Liver (tissue), 9 donors: ENCODE measurements around the gene GNG12. TPM values are rescaled to one million over a fixed set of nuclear protein-coding genes. Genes with fewer than 3 reads are reported as not detected.

ENCODE experiments used
- DNase-seq: peaks from one replicate; pipeline ENCODE4 v3.0.0-alpha.2; 2017; ENCODE audit warnings: low spot score
- H3K27ac ChIP-seq, 2 donors: one replicate each; pipeline ENCODE4 v1.7.0; 2013; ENCODE audit warnings: inconsistent platforms in 2 of 2, low read length in 2 of 2, control low read depth in 1 of 2, low read depth in 1 of 2, mild to moderate bottlenecking in 1 of 2
- H3K27me3 ChIP-seq, 4 donors: one replicate each; pipeline versions ENCODE4 v1.6.1 to v1.7.0; 2013; ENCODE audit warnings: low read length in 3 of 4, inconsistent platforms in 1 of 4, mild to moderate bottlenecking in 1 of 4, moderate library complexity in 1 of 4; ENCODE audit not compliant: control insufficient read depth in 4 of 4, insufficient read depth in 4 of 4
- H3K36me3 ChIP-seq, 4 donors: one replicate each; pipeline versions ENCODE4 v1.6.1 to v1.7.0; 2013; ENCODE audit warnings: low read length in 3 of 4, mild to moderate bottlenecking in 3 of 4, low read depth in 1 of 4, moderate library complexity in 1 of 4; ENCODE audit not compliant: control insufficient read depth in 4 of 4, insufficient read depth in 3 of 4
- H3K4me1 ChIP-seq, 4 donors: one replicate each; pipeline versions ENCODE4 v1.6.1 to v1.7.0; 2013; ENCODE audit warnings: low read length in 3 of 4, mild to moderate bottlenecking in 3 of 4, moderate library complexity in 1 of 4; ENCODE audit not compliant: control insufficient read depth in 4 of 4, insufficient read depth in 4 of 4
- H3K4me3 ChIP-seq, 3 donors: one replicate each; pipeline versions ENCODE4 v1.6.1 to v1.7.0; 2013; ENCODE audit warnings: low read length in 3 of 3, control low read depth in 1 of 3, low read depth in 1 of 3, mild to moderate bottlenecking in 1 of 3
- H3K9ac ChIP-seq, 2 donors: one replicate each; pipeline ENCODE4 v1.7.0; 2013; ENCODE audit warnings: low read length in 2 of 2, mild to moderate bottlenecking in 2 of 2, moderate library complexity in 2 of 2, control low read depth in 1 of 2, low read depth in 1 of 2
- H3K9me3 ChIP-seq, 4 donors: one replicate each; pipeline versions ENCODE4 v1.6.1 to v1.7.0; 2013; ENCODE audit warnings: low read length in 3 of 4; ENCODE audit not compliant: control insufficient read depth in 4 of 4
- EGR1 ChIP-seq, 2 donors: IDR thresholded peaks; 2 replicates each; pipeline ENCODE4 v1.6.1; 2016 to 2018; ENCODE audit warnings: antibody characterized with exemption in 2 of 2, low read depth in 2 of 2
- FOXA1 ChIP-seq: IDR thresholded peaks from 2 replicates; pipeline ENCODE4 v1.6.1; 2016; ENCODE audit warnings: antibody characterized with exemption
- FOXA2 ChIP-seq: IDR thresholded peaks from 2 replicates; pipeline ENCODE4 v1.6.1; 2016; ENCODE audit warnings: antibody characterized with exemption
- GABPA ChIP-seq, 2 donors: IDR thresholded peaks in 1 of 2; conservative IDR thresholded peaks in 1 of 2; 2 replicates each; pipeline ENCODE4 v1.6.1; 2016; ENCODE audit warnings: antibody characterized with exemption in 2 of 2, mild to moderate bottlenecking in 1 of 2, moderate library complexity in 1 of 2
- HNF4A ChIP-seq, 2 donors: conservative IDR thresholded peaks; 2 replicates each; pipeline ENCODE4 v1.6.1; 2016; ENCODE audit warnings: antibody characterized with exemption in 2 of 2, mild to moderate bottlenecking in 2 of 2
- HNF4G ChIP-seq: IDR thresholded peaks from 2 replicates; pipeline ENCODE4 v1.6.1; 2016; ENCODE audit warnings: antibody characterized with exemption
- JUND ChIP-seq, 2 donors: IDR thresholded peaks; 2 replicates each; pipeline ENCODE4 v1.6.1; 2016; ENCODE audit warnings: antibody characterized with exemption in 2 of 2
- MAX ChIP-seq: IDR thresholded peaks from 2 replicates; pipeline ENCODE4 v1.6.1; 2016; ENCODE audit warnings: antibody characterized with exemption
- NR2F2 ChIP-seq: IDR thresholded peaks from 2 replicates; pipeline ENCODE4 v1.6.1; 2016; ENCODE audit warnings: antibody characterized with exemption
- RAD21 ChIP-seq, 2 donors: IDR thresholded peaks; 2 replicates each; pipeline ENCODE4 v1.6.1; 2016; ENCODE audit warnings: antibody characterized with exemption in 2 of 2, mild to moderate bottlenecking in 2 of 2
- RXRA ChIP-seq, 2 donors: IDR thresholded peaks; 2 replicates each; pipeline ENCODE4 v1.6.1; 2017 to 2018; ENCODE audit warnings: antibody characterized with exemption in 2 of 2, mild to moderate bottlenecking in 1 of 2
- SP1 ChIP-seq: IDR thresholded peaks from 2 replicates; pipeline ENCODE4 v1.6.1; 2018; ENCODE audit warnings: antibody characterized with exemption, mild to moderate bottlenecking
- TAF1 ChIP-seq: conservative IDR thresholded peaks from 2 replicates; pipeline ENCODE4 v1.6.1; 2016; ENCODE audit warnings: antibody characterized with exemption, mild to moderate bottlenecking
- YY1 ChIP-seq: IDR thresholded peaks from 2 replicates; pipeline ENCODE4 v1.6.1; 2016; ENCODE audit warnings: antibody characterized with exemption, mild to moderate bottlenecking
- WGBS: extraction: QIAGEN DNeasy Blood & Tissue Kit; methylation state at CpG from one replicate; pipeline ENCODE4 v1.1.7; 2013; 5-methylcytosine and 5-hydroxymethylcytosine counted together
- polyA plus RNA-seq, 2 donors: library from polyadenylated mRNA; stranded (reverse) in 1 of 2; unstranded in 1 of 2; fragments of 200-250 nt in 1 of 2; fragments of >200 nt in 1 of 2; fragmentation: Nextera tagmentation in 1 of 2; extraction: Ambion mirVana in 1 of 2; gene quantifications; one replicate each; pipeline versions ENCODE4 v1.2.1 to v1.2.3, GENCODE V29; 2013 to 2015
- total RNA-seq, 2 donors: library from RNA; depleted of rRNA; stranded (reverse); fragments of >200 nt; gene quantifications; one replicate each; pipeline ENCODE4 v1.2.3, GENCODE V29; 2014
- TF ChIP-seq, protein P1 (sequence below): IDR thresholded peaks from 2 replicates; pipeline ENCODE4 v1.6.1; 2016; ENCODE audit warnings: antibody characterized with exemption
- TF ChIP-seq, protein P2 (sequence below): fragments of 150-350 bp; IDR thresholded peaks from 2 replicates; pipeline ENCODE4 v1.5.1; 2017; ENCODE audit warnings: improper control_type of control experiment, low read depth, low read length; ENCODE audit not compliant: missing input control
- TF ChIP-seq, protein P3 (sequence below): IDR thresholded peaks from 2 replicates; pipeline ENCODE4 v1.6.1; 2016; ENCODE audit warnings: antibody characterized with exemption, mild to moderate bottlenecking
- TF ChIP-seq, protein P4 (sequence below): IDR thresholded peaks from 2 replicates; pipeline ENCODE4 v1.6.1; 2016; ENCODE audit warnings: antibody characterized with exemption
- donor health status: healthy.
- donor health status: healthy.
- donor health status: healthy.
- donor health status: healthy.
- donor health status: healthy.

GNG12 gene
- total and polyA plus RNA-seq, 4 donors = 15.4 to 26.1 (median 19.7) TPM

DNA sequence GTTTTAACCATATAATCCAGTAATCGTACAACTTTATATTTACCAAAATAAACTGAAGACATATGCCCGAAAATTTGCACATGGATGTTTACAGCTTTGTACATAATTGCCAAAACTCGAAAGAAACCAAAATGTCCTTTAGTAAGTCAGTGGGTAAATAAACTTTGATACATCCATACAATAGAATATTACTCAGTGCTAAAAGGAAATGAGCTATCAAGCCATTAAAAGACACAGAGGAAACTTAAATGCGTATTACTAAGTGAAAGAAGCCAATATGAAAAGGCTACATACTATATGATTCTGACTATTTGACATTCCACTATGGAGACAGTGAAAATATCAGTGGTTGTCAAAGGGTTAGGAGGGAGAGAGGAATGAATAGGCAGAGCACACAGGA, 23.4 kb downstream of the GNG12 start:
- H3K4me3 ChIP-seq = no peak overlapping the region
- peaks cover 0 to 17% (median 1%) of the 10 kb centered on the region in 4 donors for H3K4me1 ChIP-seq
- TF ChIP-seq, protein P1, sequence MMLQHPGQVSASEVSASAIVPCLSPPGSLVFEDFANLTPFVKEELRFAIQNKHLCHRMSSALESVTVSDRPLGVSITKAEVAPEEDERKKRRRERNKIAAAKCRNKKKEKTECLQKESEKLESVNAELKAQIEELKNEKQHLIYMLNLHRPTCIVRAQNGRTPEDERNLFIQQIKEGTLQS = no peak
- TF ChIP-seq, protein P2, sequence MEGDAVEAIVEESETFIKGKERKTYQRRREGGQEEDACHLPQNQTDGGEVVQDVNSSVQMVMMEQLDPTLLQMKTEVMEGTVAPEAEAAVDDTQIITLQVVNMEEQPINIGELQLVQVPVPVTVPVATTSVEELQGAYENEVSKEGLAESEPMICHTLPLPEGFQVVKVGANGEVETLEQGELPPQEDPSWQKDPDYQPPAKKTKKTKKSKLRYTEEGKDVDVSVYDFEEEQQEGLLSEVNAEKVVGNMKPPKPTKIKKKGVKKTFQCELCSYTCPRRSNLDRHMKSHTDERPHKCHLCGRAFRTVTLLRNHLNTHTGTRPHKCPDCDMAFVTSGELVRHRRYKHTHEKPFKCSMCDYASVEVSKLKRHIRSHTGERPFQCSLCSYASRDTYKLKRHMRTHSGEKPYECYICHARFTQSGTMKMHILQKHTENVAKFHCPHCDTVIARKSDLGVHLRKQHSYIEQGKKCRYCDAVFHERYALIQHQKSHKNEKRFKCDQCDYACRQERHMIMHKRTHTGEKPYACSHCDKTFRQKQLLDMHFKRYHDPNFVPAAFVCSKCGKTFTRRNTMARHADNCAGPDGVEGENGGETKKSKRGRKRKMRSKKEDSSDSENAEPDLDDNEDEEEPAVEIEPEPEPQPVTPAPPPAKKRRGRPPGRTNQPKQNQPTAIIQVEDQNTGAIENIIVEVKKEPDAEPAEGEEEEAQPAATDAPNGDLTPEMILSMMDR = no peak
- TF ChIP-seq MAX = no peak
- no peak for TF ChIP-seq GABPA (IDR thresholded peaks at IDR 0.05 in 1 of 2, conservative IDR thresholded peaks at IDR 0.05 in 1 of 2)
- TF ChIP-seq, protein P3, sequence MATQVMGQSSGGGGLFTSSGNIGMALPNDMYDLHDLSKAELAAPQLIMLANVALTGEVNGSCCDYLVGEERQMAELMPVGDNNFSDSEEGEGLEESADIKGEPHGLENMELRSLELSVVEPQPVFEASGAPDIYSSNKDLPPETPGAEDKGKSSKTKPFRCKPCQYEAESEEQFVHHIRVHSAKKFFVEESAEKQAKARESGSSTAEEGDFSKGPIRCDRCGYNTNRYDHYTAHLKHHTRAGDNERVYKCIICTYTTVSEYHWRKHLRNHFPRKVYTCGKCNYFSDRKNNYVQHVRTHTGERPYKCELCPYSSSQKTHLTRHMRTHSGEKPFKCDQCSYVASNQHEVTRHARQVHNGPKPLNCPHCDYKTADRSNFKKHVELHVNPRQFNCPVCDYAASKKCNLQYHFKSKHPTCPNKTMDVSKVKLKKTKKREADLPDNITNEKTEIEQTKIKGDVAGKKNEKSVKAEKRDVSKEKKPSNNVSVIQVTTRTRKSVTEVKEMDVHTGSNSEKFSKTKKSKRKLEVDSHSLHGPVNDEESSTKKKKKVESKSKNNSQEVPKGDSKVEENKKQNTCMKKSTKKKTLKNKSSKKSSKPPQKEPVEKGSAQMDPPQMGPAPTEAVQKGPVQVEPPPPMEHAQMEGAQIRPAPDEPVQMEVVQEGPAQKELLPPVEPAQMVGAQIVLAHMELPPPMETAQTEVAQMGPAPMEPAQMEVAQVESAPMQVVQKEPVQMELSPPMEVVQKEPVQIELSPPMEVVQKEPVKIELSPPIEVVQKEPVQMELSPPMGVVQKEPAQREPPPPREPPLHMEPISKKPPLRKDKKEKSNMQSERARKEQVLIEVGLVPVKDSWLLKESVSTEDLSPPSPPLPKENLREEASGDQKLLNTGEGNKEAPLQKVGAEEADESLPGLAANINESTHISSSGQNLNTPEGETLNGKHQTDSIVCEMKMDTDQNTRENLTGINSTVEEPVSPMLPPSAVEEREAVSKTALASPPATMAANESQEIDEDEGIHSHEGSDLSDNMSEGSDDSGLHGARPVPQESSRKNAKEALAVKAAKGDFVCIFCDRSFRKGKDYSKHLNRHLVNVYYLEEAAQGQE = no peak
- TF ChIP-seq HNF4G = no peak
- no peak for TF ChIP-seq HNF4A (conservative IDR thresholded peaks at IDR 0.05)
- no peak for TF ChIP-seq RAD21 (IDR thresholded peaks at IDR 0.05)
- TF ChIP-seq FOXA2 = no peak
- no peak for TF ChIP-seq NR2F2
- no peak for TF ChIP-seq RXRA (IDR thresholded peaks at IDR 0.05)
- TF ChIP-seq TAF1 = no peak
- TF ChIP-seq YY1 = no peak
- no peak for TF ChIP-seq JUND (IDR thresholded peaks at IDR 0.05)
- TF ChIP-seq, protein P4, sequence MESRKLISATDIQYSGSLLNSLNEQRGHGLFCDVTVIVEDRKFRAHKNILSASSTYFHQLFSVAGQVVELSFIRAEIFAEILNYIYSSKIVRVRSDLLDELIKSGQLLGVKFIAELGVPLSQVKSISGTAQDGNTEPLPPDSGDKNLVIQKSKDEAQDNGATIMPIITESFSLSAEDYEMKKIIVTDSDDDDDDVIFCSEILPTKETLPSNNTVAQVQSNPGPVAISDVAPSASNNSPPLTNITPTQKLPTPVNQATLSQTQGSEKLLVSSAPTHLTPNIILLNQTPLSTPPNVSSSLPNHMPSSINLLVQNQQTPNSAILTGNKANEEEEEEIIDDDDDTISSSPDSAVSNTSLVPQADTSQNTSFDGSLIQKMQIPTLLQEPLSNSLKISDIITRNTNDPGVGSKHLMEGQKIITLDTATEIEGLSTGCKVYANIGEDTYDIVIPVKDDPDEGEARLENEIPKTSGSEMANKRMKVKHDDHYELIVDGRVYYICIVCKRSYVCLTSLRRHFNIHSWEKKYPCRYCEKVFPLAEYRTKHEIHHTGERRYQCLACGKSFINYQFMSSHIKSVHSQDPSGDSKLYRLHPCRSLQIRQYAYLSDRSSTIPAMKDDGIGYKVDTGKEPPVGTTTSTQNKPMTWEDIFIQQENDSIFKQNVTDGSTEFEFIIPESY = no peak
- no peak for TF ChIP-seq FOXA1
- TF ChIP-seq EGR1 (IDR thresholded peaks at IDR 0.05; ENCODE audit: low read depth in 2 of 2) = no peak
- no peak for TF ChIP-seq SP1
- H3K9me3 ChIP-seq = no peaks in the 10 kb centered on the region
- no peaks in the 10 kb centered on the region for H3K27me3 ChIP-seq
- 90% methylated on average over 4 of the region's 4 CpGs for WGBS
- DNase-seq = no peak
- no peak overlapping the region for H3K9ac ChIP-seq
- H3K36me3 ChIP-seq = no peaks in the 10 kb centered on the region
- H3K27ac ChIP-seq = no peak overlapping the region
